GM13976 (cell line): ENCODE data around the gene REV3L.

Experiments used
- DNase-seq: peaks from one replicate; pipeline ENCODE4 v3.0.0; 2012; ENCODE audit warnings: low spot score
- in situ Hi-C: fragments of 300-500 bp; cut with MboI; formaldehyde crosslinking; loops from one replicate; pipeline ENCODE4 v1.12.0; 2022; ENCODE audit warnings: low sequenced_read_pairs, mixed read lengths, inconsistent platforms; ENCODE audit not compliant: unreplicated experiment
- TF ChIP-seq, protein P1 (sequence below): IDR thresholded peaks from 2 replicates; pipeline ENCODE4 v1.5.1; 2012; ENCODE audit warnings: borderline replicate concordance, mild to moderate bottlenecking; ENCODE audit not compliant: insufficient read depth; ENCODE audit errors: extremely low read depth, missing control alignments, control extremely low read depth

Gene REV3L

DNA sequence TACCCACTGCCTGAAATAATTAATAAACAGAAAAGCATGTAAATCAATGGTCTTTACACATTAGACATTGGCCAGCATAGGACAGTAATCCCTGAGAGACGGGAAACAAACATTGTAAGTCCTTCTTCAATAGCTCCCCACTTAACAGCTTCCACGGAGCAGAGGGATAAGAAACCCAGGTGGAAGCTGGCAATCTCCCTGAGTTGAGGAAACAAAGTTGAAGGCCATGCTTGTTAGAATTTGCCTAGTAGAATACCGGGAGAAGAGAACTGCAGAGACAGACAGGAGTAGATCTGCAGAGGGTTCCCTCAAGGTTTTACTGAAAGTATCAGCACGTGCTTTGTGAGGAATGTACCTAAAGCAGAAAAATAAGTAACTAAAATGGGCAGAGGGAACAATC lies 33.9 kb downstream of the REV3L start:
- no peak for DNase-seq
- in situ Hi-C loops: no loop called here
- TF ChIP-seq, protein P1, sequence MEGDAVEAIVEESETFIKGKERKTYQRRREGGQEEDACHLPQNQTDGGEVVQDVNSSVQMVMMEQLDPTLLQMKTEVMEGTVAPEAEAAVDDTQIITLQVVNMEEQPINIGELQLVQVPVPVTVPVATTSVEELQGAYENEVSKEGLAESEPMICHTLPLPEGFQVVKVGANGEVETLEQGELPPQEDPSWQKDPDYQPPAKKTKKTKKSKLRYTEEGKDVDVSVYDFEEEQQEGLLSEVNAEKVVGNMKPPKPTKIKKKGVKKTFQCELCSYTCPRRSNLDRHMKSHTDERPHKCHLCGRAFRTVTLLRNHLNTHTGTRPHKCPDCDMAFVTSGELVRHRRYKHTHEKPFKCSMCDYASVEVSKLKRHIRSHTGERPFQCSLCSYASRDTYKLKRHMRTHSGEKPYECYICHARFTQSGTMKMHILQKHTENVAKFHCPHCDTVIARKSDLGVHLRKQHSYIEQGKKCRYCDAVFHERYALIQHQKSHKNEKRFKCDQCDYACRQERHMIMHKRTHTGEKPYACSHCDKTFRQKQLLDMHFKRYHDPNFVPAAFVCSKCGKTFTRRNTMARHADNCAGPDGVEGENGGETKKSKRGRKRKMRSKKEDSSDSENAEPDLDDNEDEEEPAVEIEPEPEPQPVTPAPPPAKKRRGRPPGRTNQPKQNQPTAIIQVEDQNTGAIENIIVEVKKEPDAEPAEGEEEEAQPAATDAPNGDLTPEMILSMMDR: no peak

DNA sequence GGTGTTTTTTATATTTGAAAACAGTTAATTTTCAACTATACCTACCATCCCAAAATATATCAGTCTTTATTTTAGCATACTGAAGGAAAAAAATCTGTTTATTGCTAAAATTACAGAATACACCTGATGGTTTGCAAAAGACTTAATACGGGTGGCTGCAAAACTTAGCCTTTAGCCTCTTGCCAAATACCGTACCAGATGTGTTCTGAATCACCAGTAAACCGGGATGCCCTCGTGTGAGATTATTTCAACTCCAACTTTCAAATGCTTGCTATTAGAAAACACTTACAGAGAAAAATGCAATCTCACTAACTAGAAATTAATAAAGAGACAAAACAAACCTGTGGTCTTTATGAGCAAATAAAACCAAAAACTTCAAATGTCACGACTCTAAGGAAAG lies 36.0 kb downstream of the REV3L start:
- TF ChIP-seq, protein P1: no peak
- in situ Hi-C loops: no loop called here
- no peak for DNase-seq

DNA sequence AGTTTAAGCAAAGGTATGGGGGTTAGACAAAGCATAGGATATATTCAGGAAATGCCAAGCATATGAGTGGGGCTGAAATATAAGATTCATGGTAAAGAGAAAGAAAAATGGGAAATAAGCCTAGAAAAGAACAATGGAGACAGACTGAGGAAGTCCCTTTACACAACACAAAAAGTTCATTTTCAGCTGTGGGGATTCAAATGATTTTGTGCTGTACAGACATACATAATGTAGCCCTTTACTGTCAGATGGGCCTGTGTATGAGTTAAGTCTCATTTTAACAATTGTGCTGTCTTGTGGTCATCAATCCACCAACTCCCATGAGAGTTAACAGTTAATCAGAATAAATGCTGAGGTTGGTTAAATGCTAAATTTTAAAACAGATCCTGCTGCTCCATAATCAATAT lies 37.2 kb downstream of the REV3L start:
- in situ Hi-C loops: no loop called here
- TF ChIP-seq, protein P1: no peak
- DNase-seq: no peak

DNA sequence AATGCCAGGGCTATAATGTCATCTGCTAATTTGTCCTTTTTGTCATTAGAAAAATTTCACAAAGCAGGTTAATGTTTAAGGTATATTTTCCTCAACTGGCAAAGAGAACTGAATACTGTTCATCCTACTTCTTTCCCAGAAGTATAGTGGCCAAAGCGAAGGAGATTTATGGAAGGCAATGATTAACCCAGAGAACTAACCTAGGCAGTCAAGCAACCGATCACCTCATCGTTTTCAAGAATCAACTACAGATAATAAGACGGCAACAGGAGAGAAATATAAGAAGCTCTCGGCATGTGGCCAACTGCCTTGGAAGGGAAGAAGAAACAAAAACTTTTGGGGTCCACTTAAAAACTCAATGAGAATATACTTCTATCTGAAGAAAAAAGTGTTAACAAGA lies 38.2 kb downstream of the REV3L start:
- in situ Hi-C loops: no loop called here
- no peak for DNase-seq

DNA sequence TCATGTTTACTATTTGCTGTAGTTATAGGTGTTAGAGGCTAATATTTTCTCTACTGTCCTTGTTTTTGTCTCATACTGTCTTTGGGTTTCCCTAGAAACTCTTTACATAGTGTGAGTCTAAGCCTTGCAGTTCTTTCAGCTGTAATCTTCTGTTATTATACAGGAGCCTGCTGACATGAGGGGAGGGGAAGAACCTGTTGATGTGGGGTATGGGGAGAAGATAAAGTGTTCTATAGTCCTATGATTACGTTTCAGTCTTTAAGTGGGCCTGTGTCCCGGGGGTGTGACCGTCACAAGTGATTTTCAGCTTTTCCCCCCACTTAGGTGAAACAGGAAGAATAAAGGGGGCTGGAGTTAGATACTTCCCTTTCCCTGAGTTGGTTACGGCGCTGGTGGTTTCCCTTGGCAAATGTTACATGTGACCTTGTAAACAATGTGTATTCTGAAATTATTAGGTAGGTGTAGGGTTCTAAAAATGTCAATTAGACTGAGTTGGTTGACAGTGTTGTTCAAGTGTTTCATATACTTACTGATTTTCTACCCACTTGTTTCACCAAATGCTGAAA lies 41.3 kb downstream of the REV3L start:
- in situ Hi-C loops: no loop called here
- TF ChIP-seq, protein P1: no peak
- peak; percentile 38 for DNase-seq

More for the DNA sequence above, 38.2 kb downstream of the REV3L start:
- TF ChIP-seq, protein P1: no peak

DNA sequence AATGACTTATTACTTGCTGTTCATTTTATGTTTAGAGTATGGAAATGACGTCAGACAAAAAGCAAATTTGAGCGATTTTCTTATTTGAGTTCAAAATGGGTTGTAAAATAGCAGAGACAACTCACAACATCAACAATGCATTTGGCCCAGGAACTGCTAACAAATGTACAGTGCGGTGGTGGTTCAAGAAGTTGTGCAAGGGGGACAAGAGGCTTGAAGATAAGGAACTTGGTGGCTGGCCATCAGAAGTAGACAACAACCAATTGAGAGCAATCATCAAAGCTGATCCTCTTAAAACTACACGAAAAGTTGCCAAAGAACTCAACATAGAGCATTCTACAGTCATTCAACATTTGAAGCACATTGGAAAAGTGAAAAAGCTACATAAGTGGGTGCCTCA lies 43.8 kb downstream of the REV3L start:
- no peak for DNase-seq
- in situ Hi-C loops: no loop called here
- TF ChIP-seq, protein P1: no peak
